Upper lobe of left lung (tissue), 4 donors: ENCODE results near the gene KLF13.

ENCODE experiments used
- CTCF ChIP-seq, 6 experiments: fragments of 450-650 bp in 4 of 6; fragments of 200-600 bp in 2 of 6; sonication (generic) in 2 of 6; IDR thresholded peaks; one replicate each; pipeline ENCODE4 v1.5.1; 2016 to 2019; ENCODE audit warnings: antibody characterized with exemption in 6 of 6
- POLR2A ChIP-seq, 4 donors: fragments of 450-650 bp; IDR thresholded peaks; one replicate each; pipeline ENCODE4 v1.5.1; 2016 to 2017; ENCODE audit warnings: antibody characterized with exemption in 4 of 4, mild to moderate bottlenecking in 2 of 4

- TF ChIP-seq POLR2A (IDR thresholded peaks at IDR 0.05) (no peak), CTCF (IDR thresholded peaks at IDR 0.05) (no peak)
These were observed 22.6 kb upstream of the KLF13 start for GRCh38 chr15:31303726-31304648.
